ENCODE measurements around the gene HSPG2. TPM values are rescaled to one million over a fixed set of nuclear protein-coding genes. Genes with fewer than 3 reads are reported as not detected.
A peak's percentile ranks its signal among the peaks of the same experiment; 100 is the strongest.
"Not testable (repeated sequence)": the region's sequence is repeated elsewhere in the genome, so short reads cannot be mapped to it uniquely, and the experiment has no call there.

Gene HSPG2
- total RNA-seq: 746 TPM

- DNase-seq (ENCODE audit: low spot score): no peak
Measured at GRCh38 chr1:21937034-21937371, at the start of gene HSPG2. TSS of gene HSPG2 (minus strand) at chr1:21937310. CDS start at chr1:21937217, 93 bp downstream.

GRCh38 chr1:21986386-21986785 lies 49.3 kb upstream of the HSPG2 start:
- DNase-seq (ENCODE audit: low spot score): not testable (repeated sequence)

GRCh38 chr1:21985893-21986292 lies 48.8 kb upstream of the HSPG2 start:
- not testable (repeated sequence) for DNase-seq (ENCODE audit: low spot score)

- not testable (repeated sequence) for DNase-seq (ENCODE audit: low spot score)
Measured at GRCh38 chr1:21983539-21983938, 46.4 kb upstream of the HSPG2 start.

- not testable (repeated sequence) for DNase-seq (ENCODE audit: low spot score)
Measured at GRCh38 chr1:21982122-21982521, 45.0 kb upstream of the HSPG2 start.

GRCh38 chr1:21981253-21981652 lies 44.1 kb upstream of the HSPG2 start:
- peak; percentile 53 for DNase-seq (ENCODE audit: low spot score)

- DNase-seq (ENCODE audit: low spot score): not testable (repeated sequence)
Measured at GRCh38 chr1:21980515-21981220, 43.6 kb upstream of the HSPG2 start.

- not testable (repeated sequence) for DNase-seq (ENCODE audit: low spot score)
Measured at GRCh38 chr1:21978209-21978608, 41.1 kb upstream of the HSPG2 start.

GRCh38 chr1:21976703-21977239 lies 39.7 kb upstream of the HSPG2 start, which contains the start of gene CELA3B:
TSS of gene CELA3B (plus strand) at chr1:21977022. CDS start at chr1:21977040, 18 bp downstream.
- DNase-seq (ENCODE audit: low spot score): not testable (repeated sequence)

- DNase-seq (ENCODE audit: low spot score): not testable (repeated sequence)
Measured at GRCh38 chr1:21975296-21975695, 38.2 kb upstream of the HSPG2 start.

GRCh38 chr1:21974699-21975098 lies 37.6 kb upstream of the HSPG2 start:
- peak; percentile 82 for DNase-seq (ENCODE audit: low spot score)

GRCh38 chr1:21973948-21974347 lies 36.8 kb upstream of the HSPG2 start:
- DNase-seq (ENCODE audit: low spot score): not testable (repeated sequence)

- DNase-seq (ENCODE audit: low spot score): not testable (repeated sequence)
Measured at GRCh38 chr1:21972973-21973441, 35.9 kb upstream of the HSPG2 start.

GRCh38 chr1:21970523-21970922 lies 33.4 kb upstream of the HSPG2 start:
- not testable (repeated sequence) for DNase-seq (ENCODE audit: low spot score)

- DNase-seq (ENCODE audit: low spot score): not testable (repeated sequence)
Measured at GRCh38 chr1:21969066-21969465, 32.0 kb upstream of the HSPG2 start.

GRCh38 chr1:21967216-21967615 lies 30.1 kb upstream of the HSPG2 start:
- not testable (repeated sequence) for DNase-seq (ENCODE audit: low spot score)

GRCh38 chr1:21966247-21967000 lies 29.3 kb upstream of the HSPG2 start:
- DNase-seq (ENCODE audit: low spot score): no peak

- peak; percentile 83 for DNase-seq (ENCODE audit: low spot score)
Measured at GRCh38 chr1:21963477-21964217, 26.5 kb upstream of the HSPG2 start.

- DNase-seq (ENCODE audit: low spot score): no peak
Measured at GRCh38 chr1:21961799-21962198, 24.7 kb upstream of the HSPG2 start.

GRCh38 chr1:21961337-21961736 lies 24.2 kb upstream of the HSPG2 start:
- DNase-seq (ENCODE audit: low spot score): no peak

GRCh38 chr1:21956720-21957552 lies 19.8 kb upstream of the HSPG2 start:
- peak; percentile 85 for DNase-seq (ENCODE audit: low spot score)
